HG03457 (cell line): Measurements from ENCODE around the gene SYT10.
"Not testable (repeated sequence)": the region's sequence is repeated elsewhere in the genome, so short reads cannot be mapped to it uniquely, and the experiment has no call there.

Experiments
- ATAC-seq: cut with Tn5 transposase; IDR thresholded peaks from one replicate; pipeline ENCODE4 v1.9.1; 2021; ENCODE audit warnings: moderate number of reproducible peaks; ENCODE audit not compliant: unreplicated experiment

The SYT10 gene

DNA sequence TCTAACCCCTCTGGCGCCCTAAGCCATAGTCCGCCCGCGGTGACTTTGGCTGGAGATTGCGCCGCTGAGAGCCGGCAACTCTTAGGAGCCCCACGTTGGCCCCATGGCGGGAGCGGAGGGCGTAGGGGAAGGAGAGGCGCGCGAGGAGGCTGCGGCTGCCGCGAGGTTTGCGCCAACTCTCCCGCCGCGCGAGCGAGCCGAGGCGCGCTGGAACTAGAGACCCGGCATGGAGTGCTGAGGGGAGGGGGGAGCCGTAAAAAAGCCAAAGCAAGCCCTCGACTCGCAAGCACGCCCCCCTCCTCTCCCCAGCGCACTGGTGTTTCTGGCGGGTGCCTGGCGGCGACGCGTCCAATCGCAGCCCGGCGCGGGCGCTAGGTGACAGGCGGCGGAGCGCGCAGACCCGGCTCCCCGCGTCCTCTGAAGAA is at the start of gene SYT10:
TSS of gene SYT10 (minus strand) at position 233 of the 425 bp plus-strand sequence. CDS start 297 bp downstream, outside the sequence.
- no peak for ATAC-seq

GRCh38 chr12:33488036-33488435 is 48.4 kb upstream of the SYT10 start:
- no peak for ATAC-seq

- no peak for ATAC-seq
Observed at GRCh38 chr12:33486058-33486457, 46.4 kb upstream of the SYT10 start.

DNA sequence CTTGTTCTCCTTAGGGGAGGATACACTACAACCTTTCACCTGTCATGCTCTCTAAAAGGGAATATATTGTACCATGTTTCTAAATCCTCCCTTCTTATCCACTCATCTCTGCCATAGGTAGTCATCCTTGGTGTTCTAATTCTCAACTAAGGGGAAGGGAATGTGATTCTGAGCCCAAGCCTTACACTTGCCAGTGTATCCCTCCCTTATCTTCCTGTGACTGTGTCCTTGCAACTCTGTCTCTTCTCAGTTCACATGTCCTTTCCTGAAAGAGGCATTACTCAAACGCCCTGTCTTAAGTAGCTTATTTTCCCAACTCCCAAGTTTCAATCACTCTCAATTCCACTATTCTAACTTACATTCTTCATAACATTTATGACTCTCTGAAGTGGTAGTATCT is 44.5 kb upstream of the SYT10 start:
- ATAC-seq, result no peak

DNA sequence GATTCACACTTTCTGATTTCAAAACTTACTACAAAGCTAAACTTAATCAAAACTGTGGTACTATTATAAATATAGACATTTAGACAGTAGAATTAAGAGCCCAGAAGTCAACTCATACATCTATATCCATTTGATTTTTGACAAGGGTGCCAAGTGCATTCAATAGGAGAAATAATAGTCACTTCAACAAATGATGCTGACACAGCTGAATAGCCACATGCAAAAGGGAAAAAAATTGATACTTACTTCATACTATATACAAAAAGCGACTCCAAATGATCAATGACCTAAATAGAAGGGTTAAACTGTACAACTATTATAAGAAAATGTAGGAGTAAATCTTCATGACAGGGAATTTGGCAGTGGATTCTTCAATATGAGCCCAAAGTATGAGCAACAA is 40.7 kb upstream of the SYT10 start:
- no peak for ATAC-seq

- ATAC-seq, result no peak
Observed at GRCh38 chr12:33476058-33476457, 36.4 kb upstream of the SYT10 start.

GRCh38 chr12:33472299-33472698 is 32.7 kb upstream of the SYT10 start:
- no peak for ATAC-seq

DNA sequence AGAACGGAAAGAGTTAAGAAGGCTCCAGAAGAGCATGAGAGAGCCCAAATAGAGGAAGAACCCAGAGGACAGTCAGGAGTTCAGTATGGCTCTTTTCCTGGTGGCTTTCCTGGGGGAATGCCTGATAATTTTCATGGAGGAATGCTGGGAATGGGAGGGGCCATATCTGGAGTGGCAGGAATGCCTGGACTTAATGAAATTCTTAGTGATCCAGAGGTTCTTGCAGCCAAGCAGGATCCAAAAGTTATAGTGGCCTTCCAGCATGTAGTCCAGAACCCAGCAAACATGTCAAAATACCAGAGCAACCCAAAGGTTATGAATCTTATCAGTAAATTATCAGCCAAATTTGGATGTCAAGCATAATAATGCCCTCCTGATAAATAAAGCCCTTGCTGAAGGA is 15.5 kb upstream of the SYT10 start:
- ATAC-seq, result no peak

- no peak for ATAC-seq
Observed at GRCh38 chr12:33450480-33450879, 10.9 kb upstream of the SYT10 start.

DNA sequence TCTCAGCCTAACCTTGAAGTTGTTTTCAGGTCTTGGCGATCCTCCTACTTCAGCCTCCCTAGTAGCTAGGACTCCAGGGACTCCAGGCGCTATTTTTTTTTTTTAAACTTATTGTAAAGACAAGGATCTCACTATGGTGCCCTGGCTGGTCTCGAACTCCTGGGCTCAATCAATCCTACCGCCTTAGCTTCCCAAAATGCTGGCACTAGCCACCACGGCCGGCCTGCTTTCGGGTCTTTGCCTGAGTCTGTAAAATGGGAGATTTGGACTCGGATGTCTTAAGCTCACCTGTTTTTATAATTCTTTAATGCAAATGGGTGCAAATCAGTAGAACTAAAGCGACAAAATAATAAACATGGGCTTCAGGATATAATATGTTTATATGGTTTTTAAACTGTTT is 858 bp upstream of the SYT10 start:
- no peak for ATAC-seq

DNA sequence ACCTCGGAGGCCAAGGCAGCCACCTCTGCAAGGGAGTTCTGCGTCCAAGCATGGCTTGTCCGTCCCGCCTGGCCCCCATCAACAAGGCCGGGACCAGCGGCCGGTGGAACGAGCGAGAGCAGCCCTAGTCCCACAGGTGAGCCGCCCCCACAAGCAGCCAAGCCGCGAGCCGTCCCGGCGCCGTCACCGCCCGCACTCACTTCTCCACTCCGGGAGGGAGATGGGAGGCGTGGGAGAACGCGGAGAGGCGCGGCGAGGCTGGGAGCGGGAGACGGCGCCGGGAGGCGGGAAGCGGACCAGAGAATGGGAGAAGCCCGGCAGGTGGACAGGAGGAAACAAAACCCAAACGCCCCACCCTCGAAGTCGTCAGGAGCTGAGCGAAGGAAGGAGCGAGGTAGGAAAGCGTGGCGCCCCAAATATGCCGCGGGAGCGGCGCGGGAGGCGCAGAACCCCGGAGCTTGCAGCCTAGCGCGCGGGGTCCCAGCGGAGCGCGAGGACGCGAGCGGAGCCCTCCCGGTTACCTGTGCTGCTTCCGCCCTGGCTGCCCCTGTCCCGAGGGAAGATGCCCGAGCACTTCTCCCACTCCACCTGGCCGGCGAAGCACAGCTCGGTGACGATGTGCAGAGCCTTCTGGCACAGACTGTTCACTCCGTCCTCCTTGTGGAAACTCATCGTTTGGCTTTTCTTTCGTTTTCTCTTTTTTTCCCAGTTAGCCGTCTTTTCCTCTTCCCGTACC is 600 bp downstream of the SYT10 start:
- no peak for ATAC-seq

DNA sequence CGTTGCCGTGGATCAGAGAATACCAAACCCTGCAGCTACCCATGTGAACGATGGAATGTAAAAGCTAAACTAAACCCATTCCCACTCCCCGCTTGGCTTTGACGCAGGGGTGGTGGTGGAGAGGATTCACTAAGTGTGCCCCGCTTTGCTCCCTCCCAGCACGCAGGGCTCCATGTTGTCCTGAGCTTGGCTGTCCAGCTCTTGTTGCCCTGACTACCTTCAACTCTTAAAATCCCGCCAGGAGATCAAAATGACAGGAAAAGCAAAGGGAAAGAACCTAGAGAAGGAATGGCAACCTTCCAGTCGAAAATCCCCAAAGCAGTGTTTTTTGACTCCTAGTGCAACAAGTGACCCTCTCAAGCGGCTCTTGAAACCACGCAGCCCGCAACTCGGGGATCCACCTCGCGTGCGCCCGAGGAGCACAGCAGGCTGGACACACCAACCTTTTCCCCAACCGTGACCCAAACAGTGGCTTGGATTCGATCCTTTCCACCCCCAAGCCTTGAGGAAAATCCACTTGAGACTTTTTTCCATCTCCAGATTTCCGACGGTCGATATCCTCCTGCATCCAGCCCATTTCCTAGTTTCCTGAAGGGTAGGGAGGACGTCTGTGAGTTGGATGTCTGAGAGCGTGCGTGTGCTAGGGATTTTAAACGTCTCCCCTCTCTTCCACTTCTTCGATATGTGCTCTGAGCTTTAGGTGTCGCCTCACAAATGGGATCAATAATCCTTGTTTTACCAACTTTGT is 1.4 kb downstream of the SYT10 start:
- ATAC-seq, result no peak

DNA sequence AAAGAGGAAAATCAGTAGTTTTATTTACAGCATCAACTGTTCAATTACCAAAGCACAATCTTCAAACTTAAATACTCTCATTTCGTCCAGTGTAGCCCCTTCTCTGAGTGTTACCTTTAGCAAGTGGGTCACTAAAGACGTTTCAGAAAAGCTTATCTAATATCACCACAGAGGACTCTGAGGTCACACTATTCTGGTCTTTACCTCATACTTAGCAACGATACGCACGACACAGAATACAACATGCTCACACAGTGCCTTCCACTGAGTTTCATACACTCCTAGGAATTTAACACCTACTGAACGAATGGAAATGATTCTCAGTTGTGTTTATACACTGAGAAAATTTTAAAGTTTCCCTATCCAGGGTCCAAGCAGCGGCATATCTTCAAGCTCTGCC is 2.0 kb downstream of the SYT10 start:
- no peak for ATAC-seq

GRCh38 chr12:33432992-33433391 is 6.6 kb downstream of the SYT10 start:
- ATAC-seq, result no peak

DNA sequence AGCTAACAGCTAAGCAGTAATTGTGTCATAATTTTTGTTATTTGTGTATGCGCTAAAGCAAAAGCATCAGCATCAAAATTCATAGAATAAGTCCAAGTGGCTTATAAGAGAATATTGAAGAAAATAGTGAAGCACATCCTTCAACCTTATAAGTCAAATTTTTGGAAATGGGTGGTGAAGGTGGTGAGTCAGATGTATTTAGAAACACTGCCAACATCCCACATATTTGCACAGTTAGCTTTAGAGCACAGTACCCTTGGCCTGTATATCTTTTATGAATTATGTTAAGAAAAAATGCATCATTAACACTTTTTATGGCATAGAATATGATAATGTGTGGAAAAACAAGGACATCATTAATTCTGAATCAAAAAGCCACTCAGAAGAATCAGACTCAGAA is 8.0 kb downstream of the SYT10 start:
- no peak for ATAC-seq

- no peak for ATAC-seq
Observed at GRCh38 chr12:33429468-33429867, 10.2 kb downstream of the SYT10 start.

DNA sequence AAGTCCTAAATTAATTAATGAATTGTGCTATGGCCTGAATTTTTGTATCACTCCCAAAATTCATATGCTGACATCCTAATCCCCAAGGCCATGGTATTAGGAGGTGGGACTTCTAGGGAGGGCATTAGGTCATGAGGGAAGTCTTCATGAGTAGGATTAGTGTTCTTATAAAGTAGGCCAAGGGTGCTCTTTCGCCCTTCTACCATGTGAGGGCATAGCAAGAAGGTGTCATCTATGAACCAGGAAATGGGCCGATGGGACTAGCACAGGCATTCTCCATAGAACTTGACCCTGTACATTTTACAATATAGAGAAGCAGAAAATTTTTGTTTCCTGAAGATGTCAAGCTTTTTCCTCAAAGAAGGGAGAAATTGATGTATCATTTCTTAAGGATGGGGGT is 12.5 kb downstream of the SYT10 start:
- ATAC-seq, result no peak

DNA sequence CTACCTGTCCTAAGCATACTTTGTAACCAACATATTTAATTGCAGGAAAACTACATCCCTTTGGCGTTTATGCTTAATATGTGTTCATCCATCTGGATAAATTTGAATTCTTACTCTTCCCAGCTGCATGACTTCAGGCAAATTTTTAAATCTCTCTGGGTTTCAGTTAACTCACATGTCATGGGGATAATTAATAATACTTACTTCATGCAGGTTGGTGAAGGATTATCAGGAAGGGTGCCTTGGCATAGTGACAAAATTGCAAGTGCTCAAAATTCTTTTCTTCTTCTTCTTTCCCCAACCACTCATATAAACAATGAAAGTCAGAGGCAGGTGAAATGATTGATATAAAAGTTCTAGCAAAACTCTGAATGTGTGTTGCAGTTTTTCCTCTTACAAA is 15.9 kb downstream of the SYT10 start:
- ATAC-seq, result no peak

DNA sequence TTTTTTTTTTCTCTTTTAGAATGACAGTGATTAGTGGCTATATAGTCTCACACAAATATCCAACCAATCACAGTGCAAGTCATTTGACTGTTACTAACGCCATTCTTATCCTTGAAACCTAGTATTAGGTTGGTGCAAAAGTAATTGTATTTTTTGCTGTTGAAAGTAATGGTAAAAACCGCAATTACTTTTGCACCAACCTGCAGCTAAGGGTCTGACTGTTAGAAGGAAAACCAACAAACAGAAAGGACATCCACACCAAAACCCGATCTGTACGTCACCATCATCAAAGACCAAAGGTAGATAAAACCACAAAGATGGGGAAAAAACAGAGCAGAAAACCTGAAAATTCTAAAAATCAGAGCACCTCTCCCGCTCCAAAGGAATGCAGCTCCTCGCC is 27.2 kb downstream of the SYT10 start:
- ATAC-seq, result not testable (repeated sequence)

GRCh38 chr12:33383503-33383902 is 56.1 kb downstream of the SYT10 start:
- ATAC-seq, result no peak

DNA sequence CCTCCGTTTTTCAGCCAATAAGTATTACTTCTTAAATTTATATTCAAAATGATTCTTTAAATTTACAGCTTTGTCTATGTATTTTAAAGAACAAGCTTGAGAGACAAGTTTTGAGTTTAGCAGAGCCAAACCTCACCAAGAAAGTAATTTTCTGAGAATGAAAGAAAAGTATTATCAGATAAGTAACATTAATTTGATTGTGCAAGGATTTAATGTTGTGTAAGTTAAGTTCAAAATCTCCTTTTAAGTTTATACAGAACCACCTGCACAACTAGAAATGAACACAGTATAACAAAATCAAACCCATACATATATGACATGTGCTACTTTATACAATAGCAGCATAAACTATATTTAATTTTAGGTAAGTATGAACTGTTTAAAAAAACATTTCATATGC is 63.5 kb downstream of the SYT10 start:
- no peak for ATAC-seq

- no peak for ATAC-seq
Observed at GRCh38 chr12:33370318-33370717, 69.3 kb downstream of the SYT10 start.
